Measurements from ENCODE around the gene CSF1R.
"Not testable (repeated sequence)": the region's sequence is repeated elsewhere in the genome, so short reads cannot be mapped to it uniquely, and the experiment has no call there.

CSF1R gene

GRCh38 chr5:150103678-150104549 lies 17.6 kb upstream of the CSF1R start:
- no peak for DNase-seq

GRCh38 chr5:150101023-150101422 lies 14.7 kb upstream of the CSF1R start:
- no peak for DNase-seq

- DNase-seq = no peak
These were observed 10.8 kb upstream of the CSF1R start for GRCh38 chr5:150097152-150097551.

DNA sequence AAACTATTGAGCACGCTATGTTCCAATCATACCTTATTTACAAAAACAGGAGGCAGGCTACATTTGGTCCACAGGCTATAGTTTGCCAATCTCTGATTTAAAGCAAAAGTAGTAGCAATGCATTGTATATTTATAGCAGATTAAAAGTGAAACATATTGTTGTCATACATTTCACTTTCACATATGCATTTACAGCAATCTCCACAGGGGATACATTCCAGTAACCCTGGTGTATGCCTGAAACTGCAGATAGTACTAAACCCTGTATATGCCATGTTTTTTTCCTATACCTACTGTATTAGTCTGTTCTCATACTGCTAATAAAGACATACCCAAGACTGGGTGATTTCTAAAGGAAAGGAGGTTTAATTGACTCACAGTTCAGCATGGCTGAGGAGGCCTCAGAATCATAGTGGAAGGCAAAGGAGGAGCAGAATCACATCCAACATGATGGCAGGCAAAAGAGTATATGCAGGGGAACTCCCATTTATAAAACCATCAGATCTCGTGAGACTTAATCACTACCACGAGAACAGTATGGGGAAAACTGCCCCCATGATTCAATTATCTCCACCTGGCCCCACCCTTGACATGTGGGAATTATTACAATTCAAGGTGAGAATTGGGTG lies 5.9 kb upstream of the CSF1R start:
- DNase-seq = no peak

- no peak for DNase-seq
These were observed 1.0 kb downstream of the CSF1R start for GRCh38 chr5:150085191-150085912.

DNA sequence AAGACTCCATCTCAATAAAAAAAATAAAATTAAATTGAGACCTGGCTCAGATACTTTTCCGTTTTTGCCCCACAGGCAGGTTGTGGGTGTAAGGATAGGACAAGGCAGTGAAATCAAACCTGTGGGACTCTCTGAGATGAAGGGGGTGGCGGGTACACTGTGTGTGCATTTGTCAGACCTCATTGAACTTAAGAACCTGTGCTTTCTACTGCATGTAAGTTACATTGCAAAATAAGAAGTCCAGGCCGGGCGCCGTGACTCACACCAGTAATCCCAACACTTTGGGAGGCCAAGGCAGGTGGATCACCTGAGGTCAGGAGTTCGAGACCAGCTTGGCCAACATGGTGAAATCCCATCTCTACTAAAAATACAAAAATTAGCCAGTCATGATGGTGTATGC lies 1.6 kb downstream of the CSF1R start:
- DNase-seq = not testable (repeated sequence)

- DNase-seq = no peak
These were observed 3.5 kb downstream of the CSF1R start for GRCh38 chr5:150082889-150083288.

GRCh38 chr5:150082374-150082773 lies 4.0 kb downstream of the CSF1R start:
- DNase-seq = no peak

- DNase-seq = no peak
These were observed 4.6 kb downstream of the CSF1R start for GRCh38 chr5:150081541-150082283.

DNA sequence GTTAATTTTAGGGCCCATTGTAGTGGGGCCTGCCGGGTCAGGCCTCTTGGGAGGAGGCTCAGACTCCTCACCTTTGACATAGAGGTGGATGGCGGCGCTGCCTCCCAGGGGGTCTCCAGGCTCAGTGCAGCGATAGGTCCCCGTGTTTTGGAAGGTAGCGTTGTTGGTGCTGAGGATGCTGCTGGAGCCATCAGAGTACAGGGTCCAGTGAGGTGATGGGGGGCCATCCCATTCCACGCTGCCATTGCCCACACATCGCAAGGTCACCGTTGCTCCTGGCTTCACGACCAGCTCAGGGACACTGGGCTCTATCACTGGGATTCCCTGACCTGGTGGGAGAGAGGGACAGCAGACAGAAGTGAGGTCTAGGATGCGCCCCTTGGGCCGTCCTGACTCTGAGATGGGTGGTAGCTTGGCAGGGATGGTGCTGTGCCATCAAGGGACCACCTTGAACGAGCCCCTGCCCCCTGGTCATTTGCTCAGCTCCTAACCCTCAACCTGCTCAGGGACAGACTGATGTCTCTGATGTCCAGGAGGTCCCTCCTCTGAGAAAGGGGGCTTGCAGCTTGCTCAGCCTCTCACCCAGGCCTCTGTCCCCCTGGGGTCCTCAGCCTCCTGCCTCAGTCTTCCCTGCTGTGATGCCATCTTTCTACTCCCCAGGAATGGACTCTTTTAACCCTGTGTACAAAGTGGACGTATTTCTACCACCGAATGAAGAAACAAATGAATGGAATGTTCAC lies 5.5 kb downstream of the CSF1R start:
- no peak for DNase-seq

- no peak for DNase-seq
These were observed 6.4 kb downstream of the CSF1R start for GRCh38 chr5:150079909-150080461.

- DNase-seq = no peak
These were observed 7.3 kb downstream of the CSF1R start for GRCh38 chr5:150078802-150079689.

GRCh38 chr5:150077996-150078801 lies 8.2 kb downstream of the CSF1R start:
- DNase-seq = no peak

- no peak for DNase-seq
These were observed 9.3 kb downstream of the CSF1R start for GRCh38 chr5:150077060-150077459.

DNA sequence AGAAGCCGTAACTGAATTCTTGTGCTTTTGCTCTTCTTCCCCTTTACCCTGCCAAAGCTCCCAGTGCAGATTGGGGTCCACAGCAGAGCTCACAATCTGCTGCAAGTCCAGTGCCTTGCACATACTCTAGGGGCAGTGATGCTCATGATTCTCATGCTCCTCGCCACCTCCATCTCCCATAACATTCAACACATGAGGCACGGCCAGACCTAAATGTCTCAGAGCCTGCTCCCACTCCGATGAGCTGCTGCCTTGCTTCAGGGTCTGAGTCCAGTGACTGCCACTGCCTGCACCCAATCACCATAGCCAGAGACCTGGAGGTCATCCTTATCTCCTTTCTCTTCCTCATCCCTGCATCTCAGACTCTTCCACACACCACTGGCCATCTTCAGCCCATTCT lies 10.5 kb downstream of the CSF1R start:
- DNase-seq = no peak

GRCh38 chr5:150075233-150075632 lies 11.1 kb downstream of the CSF1R start:
- DNase-seq = no peak

GRCh38 chr5:150073677-150074076 lies 12.7 kb downstream of the CSF1R start:
- no peak for DNase-seq

DNA sequence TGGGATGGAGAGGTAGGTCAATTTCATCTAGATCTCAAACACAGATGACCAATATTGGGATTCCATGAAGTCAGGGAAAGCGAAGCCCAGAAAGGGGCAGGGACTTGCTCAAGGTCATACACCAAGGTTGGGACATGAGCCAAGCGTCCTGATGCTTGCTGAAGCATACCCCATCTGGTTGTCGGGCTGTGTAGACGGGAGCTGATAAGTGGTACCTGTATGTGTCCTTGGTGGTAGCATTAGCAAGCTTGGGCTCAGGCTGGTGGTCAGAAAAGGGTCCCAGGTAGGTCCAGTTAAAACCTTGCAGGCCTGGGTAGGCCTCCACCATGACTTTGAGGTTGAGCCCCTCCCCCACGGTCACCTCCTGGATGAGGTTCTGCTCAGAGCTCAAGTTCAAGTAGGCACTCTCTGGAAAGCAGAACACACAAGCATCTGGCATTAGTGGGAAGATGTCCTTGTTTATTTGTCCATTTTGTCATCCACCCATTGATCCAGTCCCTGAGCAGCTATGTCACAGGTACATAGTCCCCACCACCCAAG lies 13.2 kb downstream of the CSF1R start:
- no peak for DNase-seq

DNA sequence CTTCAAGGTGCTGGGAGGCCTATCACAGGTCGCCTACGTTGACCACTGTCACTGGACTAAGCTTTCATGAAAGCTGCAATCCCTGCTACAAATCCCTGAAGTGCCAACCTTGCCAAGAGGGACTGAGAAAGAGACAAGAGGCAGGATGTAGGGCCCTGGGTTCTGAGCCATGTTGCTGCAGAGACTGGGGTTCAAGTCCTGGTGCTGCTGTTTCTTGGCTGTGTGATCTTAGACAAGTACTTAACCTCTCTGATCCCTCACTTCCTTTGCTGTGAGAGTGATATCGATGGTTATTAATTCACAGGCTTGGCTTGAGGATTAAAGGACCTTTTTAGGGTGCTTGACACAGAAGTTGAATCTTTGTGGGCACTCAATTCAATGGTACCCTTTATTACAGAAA lies 15.5 kb downstream of the CSF1R start:
- DNase-seq = no peak
